Heart right ventricle (tissue), 16 donors: ENCODE measurements around the gene CDHR4. TPM values are rescaled to one million over a fixed set of nuclear protein-coding genes. Genes with fewer than 3 reads are reported as not detected.
A peak's percentile ranks its signal among the peaks of the same experiment; 100 is the strongest.

Experiments used
- ATAC-seq, 8 donors: fragments of 200-7000 bp; cut with Tn5 transposase; one replicate each; pipeline ENCODE4 v1.9.1; 2020; ENCODE audit warnings: mild to moderate bottlenecking in 8 of 8, moderate library complexity in 8 of 8, moderate number of reproducible peaks in 1 of 8
- DNase-seq, 2 donors: peaks; one replicate each; pipeline ENCODE4 v3.0.0-alpha.2; 2020
- H3K27ac ChIP-seq, 10 donors: fragments of 200-600 bp; sonication (generic) in 2 of 10; one replicate each; pipeline versions ENCODE4 v1.5.0 to v1.8.0; 2020 to 2022; ENCODE audit warnings: mild to moderate bottlenecking in 3 of 10
- H3K27me3 ChIP-seq, 7 donors: fragments of 200-600 bp; one replicate each; pipeline ENCODE4 v1.8.0; 2021 to 2022; ENCODE audit warnings: mild to moderate bottlenecking in 2 of 7
- H3K36me3 ChIP-seq, 9 donors: fragments of 200-600 bp; sonication (generic) in 1 of 9; one replicate each; pipeline versions ENCODE4 v1.5.0 to v1.8.0; 2020 to 2022; ENCODE audit warnings: mild to moderate bottlenecking in 2 of 9
- H3K4me1 ChIP-seq, 9 donors: fragments of 200-600 bp; sonication (generic) in 1 of 9; one replicate each; pipeline versions ENCODE4 v1.5.0 to v1.8.0; 2020 to 2022; ENCODE audit warnings: mild to moderate bottlenecking in 4 of 9
- H3K4me3 ChIP-seq, 10 donors: fragments of 200-600 bp; sonication (generic) in 2 of 10; one replicate each; pipeline versions ENCODE4 v1.5.0 to v1.8.0; 2020 to 2022; ENCODE audit warnings: mild to moderate bottlenecking in 7 of 10, moderate library complexity in 2 of 10
- H3K9me3 ChIP-seq, 11 donors: fragments of 200-600 bp in 10 of 11; sonication (generic) in 2 of 11; one replicate each; pipeline versions ENCODE4 v1.5.0 to v1.8.0; 2013 to 2022; ENCODE audit warnings: mild to moderate bottlenecking in 2 of 11, control low read depth in 1 of 11, moderate library complexity in 1 of 11
- WGBS, 2 donors: extraction: QIAGEN DNeasy Blood & Tissue Kit; methylation state at CpG; one replicate each; pipeline ENCODE4 v1.1.7; 2013; ENCODE audit warnings: inconsistent platforms in 1 of 2; 5-methylcytosine and 5-hydroxymethylcytosine counted together
- intact Hi-C, 10 donors: fragments of 100-400 bp; cut with DNase I; formaldehyde crosslinking; loops; one replicate each; pipeline versions ENCODE4 v1.11.1 to v1.14.2; 2022
- polyA plus RNA-seq, 2 donors: library from polyadenylated mRNA; stranded (reverse); fragments of 200-250 nt; gene quantifications; one replicate each; pipeline ENCODE4 v1.2.3, GENCODE V29; 2013
- total RNA-seq, 10 donors: library from RNA; stranded (reverse); fragmentation: NEBNext Ultra II Directional in 3 of 10; extraction: Animal tissue kit (Norgen Biotek cat#: 25700) in 3 of 10; gene quantifications; one replicate each; pipeline versions ENCODE4 v1.2.1 to v1.2.4, GENCODE V29; 2021 to 2023
- TF ChIP-seq, protein P1 (sequence below), 9 donors: fragments of 200-600 bp; sonication (generic) in 2 of 9; IDR thresholded peaks; one replicate each; pipeline versions ENCODE4 v1.5.0 to v1.8.0; 2021 to 2022; ENCODE audit warnings: antibody characterized with exemption in 9 of 9, mild to moderate bottlenecking in 5 of 9, moderate library complexity in 1 of 9
- donor health status: Arrhythmogenic right ventricular cardiomyopathy.
- donor health status: ischemic (EF 13 %, LVEDD 7.1; RV severe dilation, severe dysfunction).
- donor health status: healthy with polysubstance abuse.
- donor health status: DM: no; HTN: yes; CAD: no.
- donor health status: DM: no; HTN: no; CAD: no.
- donor health status: ischemic (EF 25% LVEDD 6.9; RV normal size, moderate dysfunction).
- donor health status: ischemic (EF 25% LVEDD 5.7; RV mildly dilated, moderate dysfunction).
- donor health status: healthy.
- donor health status: DM: yes; HTN: yes; CAD: no.
- donor health status: Ischemic cardiomyopathy.
- donor health status: ischemic (EF 35%, LVEDD 5.7; RV mildly dilated, moderate dysfunction).
- donor health status: nonischemic (EF 11% LVEDD 7.7; RV severe dilation, severe dysfunction).
- donor health status: DM: yes; HTN: yes; CAD: no.
- donor health status: PGD.
- donor health status: ischemic (EF 29% LVEDD 5.4; RV normal size, mild dysfunction).
- donor health status: nonischemic (EF 23%, LVEDD 6.1; RV moderate dilation, normal function).

The CDHR4 gene
- total and polyA plus RNA-seq, 12 donors: 0.01 to 0.80 TPM; not detected in 10

GRCh38 chr3:49805897-49806701 is 6.4 kb upstream of the CDHR4 start:
- intact Hi-C loops: loop anchor here in 2 of 10 donors (2.0 kb wide), 1 partner anchor 33 kb away; no protein-coding TSS in a partner anchor

GRCh38 chr3:49805367-49805782 is 5.7 kb upstream of the CDHR4 start:
- WGBS, 2 donors: 9 to 14% methylated on average over 3 of the region's 3 CpGs
- TF ChIP-seq, protein P1, sequence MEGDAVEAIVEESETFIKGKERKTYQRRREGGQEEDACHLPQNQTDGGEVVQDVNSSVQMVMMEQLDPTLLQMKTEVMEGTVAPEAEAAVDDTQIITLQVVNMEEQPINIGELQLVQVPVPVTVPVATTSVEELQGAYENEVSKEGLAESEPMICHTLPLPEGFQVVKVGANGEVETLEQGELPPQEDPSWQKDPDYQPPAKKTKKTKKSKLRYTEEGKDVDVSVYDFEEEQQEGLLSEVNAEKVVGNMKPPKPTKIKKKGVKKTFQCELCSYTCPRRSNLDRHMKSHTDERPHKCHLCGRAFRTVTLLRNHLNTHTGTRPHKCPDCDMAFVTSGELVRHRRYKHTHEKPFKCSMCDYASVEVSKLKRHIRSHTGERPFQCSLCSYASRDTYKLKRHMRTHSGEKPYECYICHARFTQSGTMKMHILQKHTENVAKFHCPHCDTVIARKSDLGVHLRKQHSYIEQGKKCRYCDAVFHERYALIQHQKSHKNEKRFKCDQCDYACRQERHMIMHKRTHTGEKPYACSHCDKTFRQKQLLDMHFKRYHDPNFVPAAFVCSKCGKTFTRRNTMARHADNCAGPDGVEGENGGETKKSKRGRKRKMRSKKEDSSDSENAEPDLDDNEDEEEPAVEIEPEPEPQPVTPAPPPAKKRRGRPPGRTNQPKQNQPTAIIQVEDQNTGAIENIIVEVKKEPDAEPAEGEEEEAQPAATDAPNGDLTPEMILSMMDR (IDR thresholded peaks at IDR 0.05): peak in 1 of 9 donors; percentile 9
- Histone ChIP-seq H3K27me3 (no peaks in the 10 kb centered on the region), H3K36me3 (peaks cover 0 to 29% (median 12%) of the 10 kb centered on the region in 9 donors), H3K27ac (peak overlapping the region; percentile 68 to 99 (median 97)), H3K4me1 (peaks cover 34 to 56% (median 51%) of the 10 kb centered on the region in 9 donors), H3K4me3 (peak overlapping the region in 8 of 10 donors; percentile 1 to 99 (median 82)), H3K9me3 (no peaks in the 10 kb centered on the region)
- peak; percentile 68 to 84 (median 76) for ATAC-seq
- DNase-seq: peak; percentile 85 to 95
- intact Hi-C loops: loop anchor here in 2 of 10 donors (2.0 kb wide), 1 partner anchor 33 kb away; no protein-coding TSS in a partner anchor

More at GRCh38 chr3:49805897-49806701, 6.4 kb upstream of the CDHR4 start:
- Histone ChIP-seq H3K4me1 (peaks cover 34 to 57% (median 51%) of the 10 kb centered on the region in 9 donors), H3K27ac (peak overlapping the region; percentile 68 to 99 (median 97)), H3K27me3 (no peaks in the 10 kb centered on the region), H3K4me3 (peak overlapping the region in 7 of 10 donors; percentile 1 to 99 (median 80)), H3K36me3 (peaks cover 0 to 36% (median 14%) of the 10 kb centered on the region in 9 donors), H3K9me3 (no peaks in the 10 kb centered on the region)
- ATAC-seq: peak in 7 of 8 donors; percentile 0 to 52 (median 35)
- WGBS, 2 donors: 32 to 37% methylated on average over 11 of the region's 11 CpGs
- TF ChIP-seq, protein P1 (IDR thresholded peaks at IDR 0.05): no peak
- peak; percentile 49 to 77 for DNase-seq

DNA sequence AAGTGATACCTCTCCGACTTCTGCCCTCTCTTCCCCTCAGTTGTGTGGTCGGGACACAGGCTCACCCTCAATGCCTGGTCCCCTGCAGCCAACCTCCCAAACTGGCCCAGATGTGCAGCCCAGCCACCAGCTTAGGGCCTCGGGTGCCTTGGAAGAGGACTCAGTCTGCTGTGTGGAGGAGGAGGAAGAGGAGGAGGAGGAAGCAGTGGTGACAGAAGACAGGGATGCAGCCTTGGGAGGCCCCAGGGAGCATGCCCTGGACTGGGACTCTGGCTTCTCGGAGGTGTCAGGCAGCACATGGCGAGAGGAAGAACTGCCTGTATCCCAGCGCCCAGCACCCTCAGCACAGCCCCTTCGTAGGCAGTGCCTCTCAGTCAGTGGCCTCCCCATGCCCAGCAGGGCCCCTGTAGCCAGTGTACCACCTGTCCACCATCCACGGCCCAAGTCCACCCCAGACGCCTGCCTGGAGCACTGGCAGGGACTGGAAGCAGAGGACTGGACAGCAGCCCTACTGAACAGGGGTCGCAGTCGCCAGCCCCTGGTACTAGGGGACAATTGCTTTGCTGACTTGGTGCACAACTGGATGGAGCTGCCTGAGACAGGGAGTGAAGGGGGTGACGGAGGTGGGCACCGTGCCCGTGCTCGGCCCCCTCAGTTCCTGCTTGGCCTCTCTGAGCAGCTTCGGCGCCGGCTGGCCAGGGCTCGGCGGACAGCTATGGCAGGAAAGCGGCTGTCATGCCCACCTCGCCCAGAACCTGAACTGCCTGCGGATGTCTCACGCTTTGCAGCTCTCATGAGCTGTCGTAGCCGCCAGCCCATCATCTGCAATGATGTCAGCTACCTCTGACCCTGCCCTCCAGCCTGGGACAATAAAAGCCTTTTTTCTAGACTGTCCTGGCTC is 4.7 kb upstream of the CDHR4 start:
- WGBS, 2 donors: 37 to 48% methylated on average over 26 of the region's 26 CpGs
- peak; percentile 23 to 41 for DNase-seq

More for the DNA sequence above, 4.7 kb upstream of the CDHR4 start:
- Histone ChIP-seq H3K27ac (peak overlapping the region; percentile 68 to 99 (median 97)), H3K36me3 (peaks cover 0 to 19% (median 3%) of the 10 kb centered on the region in 9 donors), H3K27me3 (no peaks in the 10 kb centered on the region), H3K9me3 (no peaks in the 10 kb centered on the region), H3K4me3 (peak overlapping the region; percentile 55 to 99 (median 89)), H3K4me1 (peaks cover 34 to 56% (median 51%) of the 10 kb centered on the region in 9 donors)
- ATAC-seq: no peak
- intact Hi-C loops: loop anchor here in 6 of 10 donors (2.0 to 5.0 kb wide), 3 partner anchors 34 to 103 kb away; no protein-coding TSS in a partner anchor
- TF ChIP-seq, protein P1 (IDR thresholded peaks at IDR 0.05): no peak
